SK-MEL-5 (cell line): ENCODE measurements around the gene NT5DC2. TPM values are rescaled to one million over a fixed set of nuclear protein-coding genes. Genes with fewer than 3 reads are reported as not detected.
A peak's percentile ranks its signal among the peaks of the same experiment; 100 is the strongest.

Experiments
- DNase-seq: peaks from one replicate; pipeline ENCODE4 v3.0.0-alpha.2; 2016; ENCODE audit warnings: low read depth, low spot score
- in situ Hi-C: cut with HindIII; loops from 2 replicates; pipeline ENCODE4 v1.10.0; 2016; ENCODE audit warnings: low sequenced_read_pairs, high pct_unique_total_duplicates, low pct_unique_long_range_greater_than_20kb
- small RNA-seq, 2 experiments: library from RNA; depleted of rRNA; stranded (forward); fragments of <200 nt; gene quantifications; one replicate each; pipeline ENCODE3, GENCODE V24; 2014
- total RNA-seq: library from RNA; depleted of rRNA; stranded (reverse); fragments of >200 nt; shearing (Covaris generic); gene quantifications from 2 replicates; pipeline ENCODE4 v1.2.3, GENCODE V29; 2014; rRNA removed

Gene NT5DC2
- total RNA-seq, 1 experiment from 2014 or later: 34.2 TPM

DNA sequence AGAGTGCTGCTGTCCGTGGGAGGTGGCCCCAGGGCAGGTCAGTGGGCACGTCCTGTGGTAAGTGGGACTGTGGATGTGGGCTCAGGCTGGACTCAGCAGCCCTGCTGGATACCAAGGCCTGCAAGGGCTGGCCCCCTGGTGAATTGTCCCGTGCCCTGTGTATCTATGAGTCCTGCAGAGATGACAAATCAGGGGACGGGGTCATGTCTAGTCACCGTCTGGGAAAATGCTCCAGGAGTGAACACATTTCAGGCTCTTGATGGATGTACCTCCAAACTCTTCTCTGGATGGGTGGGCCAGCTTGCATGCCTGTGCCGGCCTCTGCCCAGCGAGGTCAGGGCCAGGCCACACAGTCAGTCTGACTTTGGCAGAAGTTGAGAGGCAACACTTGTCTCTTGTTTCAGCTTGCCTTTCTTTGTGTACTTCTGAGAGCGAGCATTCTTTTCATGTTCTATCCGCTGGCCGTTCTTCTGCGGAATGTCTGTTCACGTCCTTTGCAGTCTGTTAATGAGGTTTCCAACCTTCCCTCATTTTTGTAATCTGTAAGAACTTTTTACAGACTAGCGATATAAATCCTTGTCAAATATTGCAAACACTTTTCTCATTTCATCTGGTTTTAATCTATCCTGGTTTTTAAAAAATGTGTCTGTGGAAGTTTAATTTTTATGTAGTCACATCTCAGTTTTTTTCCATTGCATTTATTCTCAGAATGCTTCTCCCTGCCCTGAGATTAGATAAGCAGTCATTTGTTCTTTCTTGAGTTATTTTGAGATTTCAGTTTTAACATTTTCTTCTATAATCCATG is 49.9 kb downstream of the NT5DC2 start:
- DNase-seq: no peak
- in situ Hi-C loops: no loop called here

DNA sequence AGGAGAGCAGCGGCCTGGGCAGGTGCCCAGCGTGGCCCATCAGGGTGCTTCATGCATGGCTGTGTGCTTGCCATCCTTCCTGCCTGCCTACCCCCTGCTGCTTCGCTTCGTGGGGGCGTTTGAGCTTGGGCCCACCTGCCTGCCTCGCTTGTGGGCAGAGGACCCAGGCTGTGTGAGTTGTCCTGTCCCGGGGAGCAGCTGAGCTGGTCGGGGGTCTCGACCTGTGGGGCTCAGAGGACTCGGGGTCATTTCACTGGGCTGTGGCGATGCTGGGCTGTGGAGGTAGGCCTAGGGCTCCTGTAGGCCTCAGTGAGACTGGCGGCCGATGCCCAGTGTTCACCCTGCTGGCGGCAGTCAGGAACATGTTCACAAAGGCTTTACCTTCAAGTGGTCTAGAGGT is 50.6 kb downstream of the NT5DC2 start:
- in situ Hi-C loops: no loop called here

GRCh38 chr3:52481819-52482521 is 51.7 kb downstream of the NT5DC2 start:
- DNase-seq: peak; percentile 34
- in situ Hi-C loops: no loop called here

More for the DNA sequence above, 50.6 kb downstream of the NT5DC2 start:
- DNase-seq: no peak

- in situ Hi-C loops: no loop called here
- DNase-seq: no peak
Measured at GRCh38 chr3:52480768-52481715, 52.6 kb downstream of the NT5DC2 start.

DNA sequence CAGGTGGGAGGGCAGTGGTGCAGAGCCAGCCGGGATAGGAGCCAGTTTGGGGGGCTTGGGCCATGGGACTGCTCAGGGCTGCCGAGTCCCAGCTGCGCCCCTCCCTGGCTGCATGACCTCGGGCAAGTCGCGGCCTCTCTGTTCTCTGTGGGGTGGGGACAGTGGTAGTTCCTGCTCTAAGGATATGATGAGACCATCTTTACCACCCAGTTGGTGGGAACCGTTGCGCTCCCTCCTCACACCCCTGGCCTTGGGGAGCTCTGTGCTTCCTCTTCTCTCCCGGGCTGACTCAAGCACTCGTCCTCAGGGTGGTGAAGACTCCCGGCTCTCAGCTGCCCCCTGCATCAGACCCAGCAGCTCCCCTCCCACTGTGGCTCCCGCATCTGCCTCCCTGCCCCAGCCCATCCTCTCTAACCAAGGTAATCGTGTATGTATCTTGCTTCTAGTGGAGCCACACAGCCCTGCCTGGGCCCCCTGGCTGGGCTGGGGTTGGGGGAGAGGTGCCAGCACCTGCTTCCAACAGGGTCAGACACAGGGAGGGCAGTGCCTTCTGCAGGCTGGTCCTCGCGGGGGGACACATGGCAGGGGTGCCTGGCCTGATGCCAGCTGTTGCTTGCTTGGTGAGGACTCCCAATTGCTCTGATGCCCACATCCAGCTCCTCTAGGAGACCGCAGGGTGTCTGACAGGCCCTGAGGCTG is 53.6 kb downstream of the NT5DC2 start:
- in situ Hi-C loops: no loop called here
- DNase-seq: no peak

DNA sequence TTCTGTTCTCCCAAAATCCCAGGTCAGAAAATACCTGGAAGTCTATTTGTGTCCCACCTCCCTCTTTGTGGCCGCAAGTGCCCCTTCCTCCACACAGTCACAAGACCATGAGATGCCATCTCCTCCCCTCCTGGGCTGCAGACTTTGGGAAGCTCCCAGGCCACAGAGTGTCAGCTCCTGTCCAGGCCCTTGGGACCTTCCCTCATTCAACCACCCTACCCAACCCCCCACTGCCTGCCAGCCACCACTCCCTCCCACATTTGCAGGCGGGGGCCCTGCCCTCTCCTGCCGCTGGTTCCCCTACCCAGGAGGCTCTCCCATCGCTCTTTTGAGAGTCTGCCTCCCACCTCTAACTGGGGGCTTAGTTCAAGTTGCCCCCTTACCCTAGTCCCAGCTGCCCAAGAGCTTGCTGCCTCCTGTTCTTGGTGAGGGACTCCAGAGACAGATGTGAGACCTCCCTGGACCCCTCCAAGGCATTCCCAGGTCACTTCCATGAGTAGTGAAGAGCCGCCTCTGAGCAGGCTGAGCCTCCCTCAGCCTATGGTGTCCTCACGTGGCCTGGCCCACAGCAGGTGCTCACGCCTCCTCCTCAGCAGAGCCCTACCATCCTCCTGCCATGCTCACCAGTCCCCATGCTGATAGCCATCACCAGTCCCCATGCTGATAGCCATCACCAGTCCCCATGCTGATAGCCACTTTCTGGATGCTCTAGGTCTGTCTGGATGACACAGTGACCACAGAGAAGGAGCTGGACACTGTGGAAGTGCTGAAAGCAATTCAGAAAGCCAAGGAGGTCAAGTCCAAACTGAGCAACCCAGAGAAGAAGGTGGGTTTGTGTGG is 54.4 kb downstream of the NT5DC2 start:
- in situ Hi-C loops: no loop called here
- DNase-seq: no peak

GRCh38 chr3:52477796-52478095 is 55.9 kb downstream of the NT5DC2 start:
- DNase-seq: no peak
- in situ Hi-C loops: no loop called here

GRCh38 chr3:52477076-52477795 is 56.4 kb downstream of the NT5DC2 start:
- no peak for DNase-seq
- in situ Hi-C loops: no loop called here

Small RNAs within 50 kb of the gene (small RNA-seq; reads per million reads assigned to genes)
- gene RNU6-856P (0 reads per million in 2 experiments), gene RNU6ATAC16P (0 reads per million in 2 experiments)

Other genes with a start within 250 kb of the NT5DC2 start
- 7.7 and 8.7 TPM in 2 replicates for gene GLYCTK, start 246.0 kb downstream of the NT5DC2 start, total RNA-seq
- 0.74 and 1.6 TPM in 2 replicates for gene DNAH1, start 217.5 kb downstream of the NT5DC2 start, total RNA-seq
- 73.5 and 78.2 TPM in 2 replicates for gene BAP1, start 123.8 kb downstream of the NT5DC2 start, total RNA-seq
- gene PHF7, start 123.2 kb downstream of the NT5DC2 start, total RNA-seq: 13.8 and 20.1 TPM in 2 replicates
- gene SEMA3G, start 88.8 kb downstream of the NT5DC2 start, total RNA-seq: 0.40 and 0.43 TPM in 2 replicates
- gene TNNC1, start 79.8 kb downstream of the NT5DC2 start, total RNA-seq: 0.24 and 0.42 TPM in 2 replicates
- 17.7 and 19.9 TPM in 2 replicates for gene NISCH, start 78.3 kb downstream of the NT5DC2 start, total RNA-seq
- gene STAB1, start 38.5 kb downstream of the NT5DC2 start, total RNA-seq: not detected in 2 replicates
- gene UQCC5, start 2.7 kb upstream of the NT5DC2 start, total RNA-seq: 6.6 and 11.0 TPM in 2 replicates
- 41.7 and 43.6 TPM in 2 replicates for gene PBRM1, start 152.1 kb upstream of the NT5DC2 start, total RNA-seq
- 199 TPM in 2 replicates for gene GNL3, start 152.2 kb upstream of the NT5DC2 start, total RNA-seq
- 81.1 and 82.0 TPM in 2 replicates for gene GLT8D1, start 171.9 kb upstream of the NT5DC2 start, total RNA-seq
- 443 and 451 TPM in 2 replicates for gene SPCS1, start 172.2 kb upstream of the NT5DC2 start, total RNA-seq
- gene NEK4, start 237.1 kb upstream of the NT5DC2 start, total RNA-seq: 28.7 and 32.7 TPM in 2 replicates
- not detected in 2 replicates for gene ITIH1, start 243.7 kb upstream of the NT5DC2 start, total RNA-seq